ENCODE measurements around the gene FAM210B.
"Not testable (repeated sequence)": the region's sequence is repeated elsewhere in the genome, so short reads cannot be mapped to it uniquely, and the experiment has no call there.

FAM210B gene

GRCh38 chr20:56393653-56394052 is 34.9 kb downstream of the FAM210B start:
- no peak for DNase-seq

- no peak for DNase-seq
Observed at GRCh38 chr20:56395166-56395565, 36.4 kb downstream of the FAM210B start.

- peak; percentile 62 to 94 for DNase-seq
Observed at GRCh38 chr20:56400001-56400640, 41.3 kb downstream of the FAM210B start.

- no peak for DNase-seq
Observed at GRCh38 chr20:56403465-56403864, 44.7 kb downstream of the FAM210B start.

- DNase-seq = not testable (repeated sequence)
Observed at GRCh38 chr20:56405356-56405755, 46.6 kb downstream of the FAM210B start.

GRCh38 chr20:56406910-56407309 is 48.1 kb downstream of the FAM210B start:
- DNase-seq = no peak

GRCh38 chr20:56409521-56409920 is 50.7 kb downstream of the FAM210B start:
- peak; percentile 78 to 84 for DNase-seq

- no peak for DNase-seq
Observed at GRCh38 chr20:56409956-56410355, 51.2 kb downstream of the FAM210B start.

- not testable (repeated sequence) for DNase-seq
Observed at GRCh38 chr20:56411287-56411686, 52.5 kb downstream of the FAM210B start.

- peak; percentile 70 to 79 for DNase-seq
Observed at GRCh38 chr20:56411759-56412472, 53.1 kb downstream of the FAM210B start, which contains the start of gene CASS4. Gene CASS4, plus strand, starts transcription at chr20:56412260. Its CDS starts 199 bp downstream, at chr20:56412459.

GRCh38 chr20:56412473-56412790 is 53.7 kb downstream of the FAM210B start:
- no peak for DNase-seq

GRCh38 chr20:56412949-56413348 is 54.2 kb downstream of the FAM210B start:
- no peak for DNase-seq

GRCh38 chr20:56414842-56415765 is 56.3 kb downstream of the FAM210B start:
- DNase-seq = peak; percentile 44 to 62

GRCh38 chr20:56417402-56417801 is 58.6 kb downstream of the FAM210B start:
- DNase-seq = no peak

- DNase-seq = no peak
Observed at GRCh38 chr20:56417911-56418310, 59.1 kb downstream of the FAM210B start.

All from inflammatory macrophage treated with lipopolysaccharide for 1 hour (primary cell).